HFFc6 (cell line): ENCODE measurements around the gene TADA2B. TPM values are rescaled to one million over a fixed set of nuclear protein-coding genes. Genes with fewer than 3 reads are reported as not detected.

ENCODE experiments used
- DNase-seq: peaks from one replicate; pipeline ENCODE4 v3.0.0-alpha.2; 2018
- H3K27ac Mint-ChIP-seq: 2 replicates; pipeline ENCODE4 v1.8.0; 2020; ENCODE audit warnings: mild to moderate bottlenecking, mixed read lengths
- H3K27me3 Mint-ChIP-seq: 2 replicates; pipeline ENCODE4 v1.8.0; 2021; ENCODE audit warnings: mild to moderate bottlenecking, moderate library complexity, mixed read lengths; ENCODE audit not compliant: insufficient read depth
- H3K36me3 Mint-ChIP-seq: 2 replicates; pipeline ENCODE4 v1.8.0; 2021; ENCODE audit warnings: low read depth, mixed read lengths
- H3K4me1 Mint-ChIP-seq: 2 replicates; pipeline ENCODE4 v1.8.0; 2020; ENCODE audit warnings: low read depth, mixed read lengths
- H3K4me3 Mint-ChIP-seq: 2 replicates; pipeline ENCODE4 v1.8.0; 2020; ENCODE audit warnings: mild to moderate bottlenecking, moderate library complexity, mixed read lengths
- H3K9me3 Mint-ChIP-seq: 2 replicates; pipeline ENCODE4 v1.8.0; 2020; ENCODE audit warnings: mild to moderate bottlenecking, mixed read lengths
- total RNA-seq, 6 experiments: library from RNA; stranded (reverse); fragmentation: NEBNext Ultra II Directional; extraction: Animal tissue kit (Norgen Biotek cat#: 25700); gene quantifications; 2 replicates in 1 of 6; 3 replicates in 5 of 6; pipeline ENCODE4 v1.2.3, GENCODE V29; 2021
- TF ChIP-seq, protein P1 (sequence below): fragments of 200-600 bp; sonication (generic); IDR thresholded peaks from 2 replicates; pipeline ENCODE4 v1.5.0; 2021; ENCODE audit warnings: antibody characterized with exemption, mild to moderate bottlenecking

TADA2B gene
- total RNA-seq, 6 experiments from 2014 or later: 15.5 to 19.9 (median 17.9) TPM

- Mint-ChIP-seq H3K27ac (no peak overlapping the region), H3K36me3 (peaks cover 20% of the 10 kb centered on the region), H3K4me3 (no peak overlapping the region), H3K9me3 (no peaks in the 10 kb centered on the region), H3K27me3 (peaks cover 2% of the 10 kb centered on the region), H3K4me1 (peaks cover 18% of the 10 kb centered on the region)
- TF ChIP-seq, protein P1, sequence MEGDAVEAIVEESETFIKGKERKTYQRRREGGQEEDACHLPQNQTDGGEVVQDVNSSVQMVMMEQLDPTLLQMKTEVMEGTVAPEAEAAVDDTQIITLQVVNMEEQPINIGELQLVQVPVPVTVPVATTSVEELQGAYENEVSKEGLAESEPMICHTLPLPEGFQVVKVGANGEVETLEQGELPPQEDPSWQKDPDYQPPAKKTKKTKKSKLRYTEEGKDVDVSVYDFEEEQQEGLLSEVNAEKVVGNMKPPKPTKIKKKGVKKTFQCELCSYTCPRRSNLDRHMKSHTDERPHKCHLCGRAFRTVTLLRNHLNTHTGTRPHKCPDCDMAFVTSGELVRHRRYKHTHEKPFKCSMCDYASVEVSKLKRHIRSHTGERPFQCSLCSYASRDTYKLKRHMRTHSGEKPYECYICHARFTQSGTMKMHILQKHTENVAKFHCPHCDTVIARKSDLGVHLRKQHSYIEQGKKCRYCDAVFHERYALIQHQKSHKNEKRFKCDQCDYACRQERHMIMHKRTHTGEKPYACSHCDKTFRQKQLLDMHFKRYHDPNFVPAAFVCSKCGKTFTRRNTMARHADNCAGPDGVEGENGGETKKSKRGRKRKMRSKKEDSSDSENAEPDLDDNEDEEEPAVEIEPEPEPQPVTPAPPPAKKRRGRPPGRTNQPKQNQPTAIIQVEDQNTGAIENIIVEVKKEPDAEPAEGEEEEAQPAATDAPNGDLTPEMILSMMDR: no peak
- no peak for DNase-seq
These were observed 9.1 kb downstream of the TADA2B start for GRCh38 chr4:7052313-7052712.

GRCh38 chr4:7052923-7053715, 9.9 kb downstream of the TADA2B start:
- Mint-ChIP-seq H3K9me3 (no peaks in the 10 kb centered on the region), H3K4me3 (no peak overlapping the region), H3K27ac (no peak overlapping the region), H3K36me3 (peaks cover 20% of the 10 kb centered on the region), H3K4me1 (peaks cover 18% of the 10 kb centered on the region), H3K27me3 (peaks cover 2% of the 10 kb centered on the region)
- TF ChIP-seq, protein P1: no peak
- DNase-seq: no peak

GRCh38 chr4:7054106-7054880, 11.1 kb downstream of the TADA2B start:
- Mint-ChIP-seq H3K27me3 (peaks cover 2% of the 10 kb centered on the region), H3K4me3 (no peak overlapping the region), H3K4me1 (peaks cover 18% of the 10 kb centered on the region), H3K27ac (no peak overlapping the region; the same call in 1 of the 2 replicates), H3K9me3 (no peaks in the 10 kb centered on the region), H3K36me3 (peaks cover 20% of the 10 kb centered on the region)
- DNase-seq: no peak
- TF ChIP-seq, protein P1: no peak

- TF ChIP-seq, protein P1: no peak
- peaks cover 22% of the 10 kb centered on the region for H3K36me3 Mint-ChIP-seq
- DNase-seq: no peak
These were observed 12.2 kb downstream of the TADA2B start for GRCh38 chr4:7055111-7055989.

DNA sequence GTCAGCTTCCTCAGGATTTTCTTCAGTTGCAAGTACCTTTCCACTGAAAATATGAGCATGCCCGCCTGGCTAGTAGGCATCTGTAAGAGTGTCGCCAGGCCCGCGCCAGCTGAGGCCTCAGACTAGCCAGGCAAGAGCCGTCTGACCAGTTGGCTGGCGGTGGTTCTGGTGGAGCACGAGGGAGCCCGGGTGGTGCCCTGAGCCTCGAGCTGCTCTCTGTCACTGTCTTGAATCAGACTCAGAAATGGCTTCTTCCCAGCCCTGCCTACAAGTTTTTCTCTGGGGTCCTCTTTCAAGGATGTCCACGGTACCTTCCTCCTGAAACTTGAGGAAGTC, 12.8 kb downstream of the TADA2B start:
- DNase-seq: no peak
- no peak overlapping the region for H3K4me3 Mint-ChIP-seq
- peaks cover 24% of the 10 kb centered on the region for H3K36me3 Mint-ChIP-seq
- TF ChIP-seq, protein P1: no peak
- no peak overlapping the region for H3K27ac Mint-ChIP-seq
- peaks cover 18% of the 10 kb centered on the region for H3K4me1 Mint-ChIP-seq
- H3K9me3 Mint-ChIP-seq: no peaks in the 10 kb centered on the region
- no peaks in the 10 kb centered on the region for H3K27me3 Mint-ChIP-seq

More at GRCh38 chr4:7055111-7055989, 12.2 kb downstream of the TADA2B start:
- H3K4me1 Mint-ChIP-seq: peaks cover 18% of the 10 kb centered on the region
- peak overlapping the region; percentile 57; the same call in 1 of the 2 replicates for H3K27ac Mint-ChIP-seq
- no peaks in the 10 kb centered on the region for H3K9me3 Mint-ChIP-seq
- peaks cover 1% of the 10 kb centered on the region; the same call in 1 of the 2 replicates for H3K27me3 Mint-ChIP-seq
- no peak overlapping the region for H3K4me3 Mint-ChIP-seq
